NK-92 (cell line): ENCODE results near the gene UBN2.

ENCODE experiments used
- DNase-seq: peaks from one replicate; lab custom pipeline; 2025; ENCODE audit not compliant: unreplicated experiment; lab: John Stamatoyannopoulos, UW

Gene UBN2

DNA sequence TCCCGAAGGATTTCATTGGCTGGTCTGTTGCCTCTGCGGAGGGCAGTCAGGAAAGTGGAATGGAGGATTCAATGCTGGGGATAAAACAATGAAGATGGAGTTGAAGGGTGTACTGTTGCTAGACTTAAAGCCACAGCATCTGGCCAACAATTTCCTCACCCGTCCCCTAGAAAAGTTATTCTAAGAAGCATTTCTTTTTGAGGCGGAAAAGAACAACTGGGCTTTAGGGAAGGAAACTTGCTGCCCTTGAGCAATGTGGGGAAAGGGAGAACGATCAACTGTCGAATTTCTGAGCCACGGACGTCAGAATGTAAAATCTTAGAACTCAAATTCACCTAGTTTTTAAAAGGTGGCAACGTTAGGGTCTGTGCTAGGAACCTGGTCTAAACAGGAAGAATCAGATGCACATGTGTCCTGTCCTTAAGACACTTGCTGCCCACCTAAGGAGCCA lies 110.8 kb downstream of the UBN2 start:
- no peak for DNase-seq

DNA sequence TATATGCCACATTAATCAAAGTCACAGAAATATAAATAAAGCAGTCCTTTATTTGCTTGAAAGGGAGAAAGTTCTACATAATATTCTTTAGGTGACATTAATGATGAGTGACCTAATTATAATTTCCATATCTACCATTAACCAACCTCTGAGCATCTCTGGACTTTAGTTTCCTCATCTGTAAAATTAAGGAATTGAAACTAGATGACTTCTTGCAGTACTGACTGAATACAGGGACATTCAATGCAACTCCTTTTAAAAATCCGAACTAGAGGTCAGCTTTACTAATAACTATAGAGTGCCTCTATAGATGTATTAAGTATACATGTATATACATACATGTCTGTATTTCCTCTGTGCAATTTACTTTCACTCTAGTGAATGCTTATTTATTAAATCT lies 114.0 kb downstream of the UBN2 start:
- DNase-seq: no peak

GRCh38 chr7:139351027-139351426 lies 120.0 kb downstream of the UBN2 start:
- no peak for DNase-seq

DNA sequence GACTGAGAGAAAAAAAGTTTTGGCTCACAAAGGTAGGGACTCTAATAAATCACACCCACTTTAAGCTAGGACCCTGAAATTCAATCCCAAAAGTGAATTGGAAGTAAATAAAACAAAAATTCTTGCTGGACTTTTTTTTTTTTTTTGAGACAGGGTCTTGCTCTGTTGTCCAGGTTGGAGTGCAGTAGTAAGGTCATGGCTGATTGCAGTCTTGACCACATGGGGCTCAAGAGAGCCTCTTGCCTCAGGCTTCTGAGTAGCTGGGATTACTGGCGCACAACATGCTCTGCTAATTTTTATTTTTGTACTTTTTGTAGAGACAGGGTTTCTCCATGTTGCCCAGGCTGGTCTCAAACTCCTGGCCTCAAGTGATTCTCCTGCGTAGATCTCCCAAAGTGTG lies 123.7 kb downstream of the UBN2 start:
- DNase-seq: no peak

DNA sequence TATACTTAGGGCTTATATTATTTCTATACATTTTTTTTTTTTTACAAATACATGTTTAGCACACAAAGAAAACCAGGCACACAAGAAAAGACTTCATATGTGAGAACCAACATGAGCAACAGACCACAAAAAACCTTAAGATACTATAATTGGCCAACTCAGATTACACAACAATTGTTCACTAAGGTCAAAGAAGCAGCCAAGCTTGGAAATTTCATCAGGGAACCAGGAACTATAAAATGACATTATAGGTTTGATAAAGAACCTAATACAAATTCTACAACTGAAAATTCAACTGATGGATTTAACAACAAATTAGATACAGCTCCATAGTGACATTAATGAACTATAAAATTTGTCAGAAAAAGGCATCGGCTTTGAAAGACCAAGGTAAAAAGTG lies 124.3 kb downstream of the UBN2 start:
- DNase-seq: no peak
